Measurements from ENCODE around the gene GABRP.

GRCh38 chr5:170774831-170775230 is 8.7 kb upstream of the GABRP start:
- TF ChIP-seq POLR2A (IDR thresholded peaks at IDR 0.05), result no peak
- TF ChIP-seq, protein P1, sequence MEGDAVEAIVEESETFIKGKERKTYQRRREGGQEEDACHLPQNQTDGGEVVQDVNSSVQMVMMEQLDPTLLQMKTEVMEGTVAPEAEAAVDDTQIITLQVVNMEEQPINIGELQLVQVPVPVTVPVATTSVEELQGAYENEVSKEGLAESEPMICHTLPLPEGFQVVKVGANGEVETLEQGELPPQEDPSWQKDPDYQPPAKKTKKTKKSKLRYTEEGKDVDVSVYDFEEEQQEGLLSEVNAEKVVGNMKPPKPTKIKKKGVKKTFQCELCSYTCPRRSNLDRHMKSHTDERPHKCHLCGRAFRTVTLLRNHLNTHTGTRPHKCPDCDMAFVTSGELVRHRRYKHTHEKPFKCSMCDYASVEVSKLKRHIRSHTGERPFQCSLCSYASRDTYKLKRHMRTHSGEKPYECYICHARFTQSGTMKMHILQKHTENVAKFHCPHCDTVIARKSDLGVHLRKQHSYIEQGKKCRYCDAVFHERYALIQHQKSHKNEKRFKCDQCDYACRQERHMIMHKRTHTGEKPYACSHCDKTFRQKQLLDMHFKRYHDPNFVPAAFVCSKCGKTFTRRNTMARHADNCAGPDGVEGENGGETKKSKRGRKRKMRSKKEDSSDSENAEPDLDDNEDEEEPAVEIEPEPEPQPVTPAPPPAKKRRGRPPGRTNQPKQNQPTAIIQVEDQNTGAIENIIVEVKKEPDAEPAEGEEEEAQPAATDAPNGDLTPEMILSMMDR (IDR thresholded peaks at IDR 0.05 in 4 of 5, conservative IDR thresholded peaks at IDR 0.05 in 1 of 5), result no peak

Data from gastrocnemius medialis (tissue), 4 donors.